CD14-positive monocyte (primary cell): ENCODE measurements around the gene PRKCA. TPM values are rescaled to one million over a fixed set of nuclear protein-coding genes. Genes with fewer than 3 reads are reported as not detected.
A peak's percentile ranks its signal among the peaks of the same experiment; 100 is the strongest.

Experiments
- DNase-seq, 3 donors: peaks; one replicate each; pipeline ENCODE4 v3.0.0-alpha.2; 2011 to 2022
- H2AFZ ChIP-seq: 2 replicates; pipeline ENCODE4 v1.6.0; 2012; ENCODE audit warnings: mild to moderate bottlenecking, low read depth, low read length, inconsistent platforms; ENCODE audit not compliant: insufficient read depth, poor library complexity, severe bottlenecking
- H3K27ac ChIP-seq, 2 donors: 1 replicate in 1 of 2; 2 replicates in 1 of 2; pipeline ENCODE4 v1.5.1; 2012 to 2013; ENCODE audit warnings: low read length in 2 of 2, control low read depth in 1 of 2, inconsistent platforms in 1 of 2, low read depth in 1 of 2, mild to moderate bottlenecking in 1 of 2
- H3K27me3 ChIP-seq, 2 donors: one replicate each; pipeline versions ENCODE4 v1.6.0 to v1.6.1; 2011 to 2013; ENCODE audit warnings: low read length in 2 of 2; ENCODE audit not compliant: control insufficient read depth in 2 of 2, insufficient read depth in 2 of 2
- H3K36me3 ChIP-seq, 2 donors: replicated peaks in 1 of 2; 1 replicate in 1 of 2; 2 replicates in 1 of 2; pipeline versions ENCODE4 v1.5.1 to v1.6.1; 2012 to 2013; ENCODE audit warnings: low read length in 2 of 2, control low read depth in 1 of 2, inconsistent platforms in 1 of 2, mild to moderate bottlenecking in 1 of 2; ENCODE audit not compliant: insufficient read depth in 2 of 2, control insufficient read depth in 1 of 2
- H3K4me1 ChIP-seq, 2 donors: 1 replicate in 1 of 2; 2 replicates in 1 of 2; pipeline versions ENCODE4 v1.5.1 to v1.6.1; 2012 to 2013; ENCODE audit warnings: low read length in 2 of 2, control low read depth in 1 of 2, inconsistent platforms in 1 of 2, mild to moderate bottlenecking in 1 of 2, moderate library complexity in 1 of 2; ENCODE audit not compliant: insufficient read depth in 2 of 2, control insufficient read depth in 1 of 2
- H3K4me2 ChIP-seq: replicated peaks from 2 replicates; pipeline ENCODE3; 2012; ENCODE audit warnings: low read length, moderate library complexity, mild to moderate bottlenecking; ENCODE audit not compliant: poor library complexity, severe bottlenecking; ENCODE audit errors: extremely low read depth
- H3K4me3 ChIP-seq, 3 experiments: fragments of 200-600 bp in 1 of 3; sonication (generic) in 1 of 3; replicated peaks in 1 of 3; 1 replicate in 2 of 3; 2 replicates in 1 of 3; pipeline ENCODE4 v1.5.1; 2011 to 2013; ENCODE audit warnings: low read length in 3 of 3, mild to moderate bottlenecking in 3 of 3, control low read depth in 2 of 3, low read depth in 2 of 3, inconsistent platforms in 1 of 3, moderate library complexity in 1 of 3
- H3K79me2 ChIP-seq: 2 replicates; pipeline ENCODE4 v1.6.0; 2012; ENCODE audit warnings: mild to moderate bottlenecking, control low read depth, inconsistent platforms, low read length, moderate library complexity; ENCODE audit not compliant: insufficient read depth
- H3K9ac ChIP-seq: 2 replicates; pipeline ENCODE4 v1.6.0; 2017; ENCODE audit warnings: low read length, mild to moderate bottlenecking; ENCODE audit not compliant: insufficient read depth, poor library complexity, severe bottlenecking
- H3K9me3 ChIP-seq, 2 donors: replicated peaks in 1 of 2; 1 replicate in 1 of 2; 2 replicates in 1 of 2; pipeline versions ENCODE4 v1.5.1 to v1.6.1; 2012 to 2013; ENCODE audit warnings: low read length in 2 of 2, control low read depth in 1 of 2; ENCODE audit not compliant: control insufficient read depth in 1 of 2, insufficient read depth in 1 of 2
- H4K20me1 ChIP-seq: 2 replicates; pipeline ENCODE4 v1.6.0; 2012; ENCODE audit warnings: mild to moderate bottlenecking, low read length, control low read depth, moderate library complexity; ENCODE audit not compliant: insufficient read depth
- H3K27ac Mint-ChIP-seq, 7 donors: one replicate each; pipeline ENCODE4 v1.8.0; 2020; ENCODE audit warnings: mild to moderate bottlenecking in 7 of 7, mixed read lengths in 7 of 7, moderate library complexity in 6 of 7, inconsistent platforms in 2 of 7
- H3K27me3 Mint-ChIP-seq, 3 donors: one replicate each; pipeline ENCODE4 v1.8.0; 2021 to 2022; ENCODE audit warnings: low read depth in 3 of 3, mild to moderate bottlenecking in 3 of 3, mixed read lengths in 3 of 3, moderate library complexity in 3 of 3, inconsistent platforms in 1 of 3
- H3K36me3 Mint-ChIP-seq, 2 donors: one replicate each; pipeline ENCODE4 v1.8.0; 2020; ENCODE audit warnings: mixed read lengths in 2 of 2, inconsistent platforms in 1 of 2, mild to moderate bottlenecking in 1 of 2
- H3K4me1 Mint-ChIP-seq: one replicate; pipeline ENCODE4 v1.8.0; 2020; ENCODE audit warnings: mild to moderate bottlenecking, mixed read lengths
- H3K4me3 Mint-ChIP-seq, 2 donors: one replicate each; pipeline ENCODE4 v1.8.0; 2020; ENCODE audit warnings: mild to moderate bottlenecking in 2 of 2, mixed read lengths in 2 of 2, moderate library complexity in 1 of 2
- H3K9me3 Mint-ChIP-seq, 7 donors: one replicate each; pipeline ENCODE4 v1.8.0; 2020 to 2022; ENCODE audit warnings: mixed read lengths in 7 of 7, mild to moderate bottlenecking in 6 of 7, moderate library complexity in 6 of 7, inconsistent platforms in 2 of 7
- WGBS: methylation state at CpG from one replicate; pipeline ENCODE4 v1.1.5; 2013; ENCODE audit warnings: missing lambda C conversion rate; ENCODE audit not compliant: insufficient coverage; 5-methylcytosine and 5-hydroxymethylcytosine counted together
- intact Hi-C, 2 donors: fragments of 100-400 bp; cut with micrococcal nuclease; formaldehyde crosslinking; loops; one replicate each; pipeline versions ENCODE4 v1.15.0 to v1.15.1; 2023
- polyA plus RNA-seq, 3 donors: library from polyadenylated mRNA; depleted of rRNA in 1 of 3; unstranded in 2 of 3; stranded (reverse) in 1 of 3; fragments of 300-500 nt in 2 of 3; fragments of >200 nt in 1 of 3; fragmentation: Illumina TruSeq in 2 of 3; gene quantifications; 1 replicate in 2 of 3; 2 replicates in 1 of 3; pipeline ENCODE4 v1.2.3, GENCODE V29; 2012 to 2021
- TF ChIP-seq, protein P1 (sequence below): fragments of 200-600 bp; IDR thresholded peaks from one replicate; pipeline ENCODE4 v1.8.0; 2022; ENCODE audit warnings: antibody characterized with exemption, mild to moderate bottlenecking

The PRKCA gene
- polyA plus RNA-seq, 3 donors = 0.22 to 7.1 (median 0.30) TPM

- Histone ChIP-seq H3K4me3 (no peak overlapping the region), H3K9ac (no peak overlapping the region), H3K36me3 (peaks cover 5 to 15% of the 10 kb centered on the region in 2 donors), H3K27ac (no peak overlapping the region), H3K79me2 (peaks cover 10% of the 10 kb centered on the region), H3K4me2 (no peak overlapping the region), H3K4me1 (peaks cover 7 to 8% of the 10 kb centered on the region in 2 donors), H3K27me3 (no peaks in the 10 kb centered on the region), H4K20me1 (no peaks in the 10 kb centered on the region), H2AFZ (no peak overlapping the region), H3K9me3 (no peaks in the 10 kb centered on the region)
- Mint-ChIP-seq H3K4me3 (no peak overlapping the region), H3K4me1 (peaks cover 21% of the 10 kb centered on the region), H3K9me3 (no peaks in the 10 kb centered on the region), H3K36me3 (peaks cover 22 to 33% of the 10 kb centered on the region in 2 donors), H3K27ac (peak overlapping the region in 1 of 7 donors; percentile 46), H3K27me3 (peaks cover 0 to 5% (median 4%) of the 10 kb centered on the region in 3 donors)
- 83% methylated on average over 6 of the region's 7 CpGs for WGBS
- TF ChIP-seq, protein P1, sequence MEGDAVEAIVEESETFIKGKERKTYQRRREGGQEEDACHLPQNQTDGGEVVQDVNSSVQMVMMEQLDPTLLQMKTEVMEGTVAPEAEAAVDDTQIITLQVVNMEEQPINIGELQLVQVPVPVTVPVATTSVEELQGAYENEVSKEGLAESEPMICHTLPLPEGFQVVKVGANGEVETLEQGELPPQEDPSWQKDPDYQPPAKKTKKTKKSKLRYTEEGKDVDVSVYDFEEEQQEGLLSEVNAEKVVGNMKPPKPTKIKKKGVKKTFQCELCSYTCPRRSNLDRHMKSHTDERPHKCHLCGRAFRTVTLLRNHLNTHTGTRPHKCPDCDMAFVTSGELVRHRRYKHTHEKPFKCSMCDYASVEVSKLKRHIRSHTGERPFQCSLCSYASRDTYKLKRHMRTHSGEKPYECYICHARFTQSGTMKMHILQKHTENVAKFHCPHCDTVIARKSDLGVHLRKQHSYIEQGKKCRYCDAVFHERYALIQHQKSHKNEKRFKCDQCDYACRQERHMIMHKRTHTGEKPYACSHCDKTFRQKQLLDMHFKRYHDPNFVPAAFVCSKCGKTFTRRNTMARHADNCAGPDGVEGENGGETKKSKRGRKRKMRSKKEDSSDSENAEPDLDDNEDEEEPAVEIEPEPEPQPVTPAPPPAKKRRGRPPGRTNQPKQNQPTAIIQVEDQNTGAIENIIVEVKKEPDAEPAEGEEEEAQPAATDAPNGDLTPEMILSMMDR = no peak
- intact Hi-C loops = no loop called here
- DNase-seq = no peak
Measured at GRCh38 chr17:66387392-66387981, 85.1 kb downstream of the PRKCA start.

DNA sequence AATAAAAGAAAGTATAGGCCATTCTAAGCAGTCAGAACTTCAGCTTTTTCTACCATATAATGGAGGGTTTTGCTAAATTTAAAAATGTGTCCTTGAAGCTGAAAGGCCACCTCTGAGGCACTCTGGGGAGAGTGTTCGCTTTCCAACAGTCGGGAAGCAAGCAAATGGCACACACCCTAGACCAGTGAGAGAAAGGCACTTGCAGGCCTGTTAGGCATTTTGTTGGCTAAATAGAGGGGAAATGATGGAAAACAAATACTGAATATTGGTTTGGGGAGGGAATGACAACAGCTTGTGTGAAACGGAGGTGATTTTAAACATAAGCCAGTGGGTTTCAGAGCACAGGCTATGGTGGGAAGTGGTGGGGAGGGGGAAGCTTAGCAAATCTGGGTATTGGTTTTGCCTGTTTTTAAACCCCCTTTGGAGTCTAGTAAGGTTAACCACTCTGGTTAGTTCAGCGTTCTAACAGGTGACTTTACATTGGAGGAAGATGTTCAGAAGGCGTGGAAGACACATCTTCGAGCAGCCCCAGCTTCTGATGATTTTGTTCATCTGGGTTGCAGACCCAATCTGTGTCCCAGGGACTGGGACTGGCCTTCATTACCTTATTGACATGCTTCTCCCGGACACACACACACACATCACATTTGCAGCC is 90.5 kb downstream of the PRKCA start:
- Mint-ChIP-seq H3K27me3 (peaks cover 0 to 5% (median 4%) of the 10 kb centered on the region in 3 donors), H3K4me1 (peaks cover 11% of the 10 kb centered on the region), H3K4me3 (peak overlapping the region in 1 of 2 donors; percentile 32), H3K9me3 (peaks cover 0 to 5% (median 0%) of the 10 kb centered on the region in 7 donors), H3K36me3 (peaks cover 36 to 38% of the 10 kb centered on the region in 2 donors), H3K27ac (no peak overlapping the region)
- TF ChIP-seq, protein P1 = no peak
- Histone ChIP-seq H4K20me1 (no peaks in the 10 kb centered on the region), H3K4me2 (no peak overlapping the region), H3K9ac (no peak overlapping the region), H3K4me1 (no peaks in the 10 kb centered on the region), H3K79me2 (no peaks in the 10 kb centered on the region), H3K4me3 (no peak overlapping the region), H3K27me3 (no peaks in the 10 kb centered on the region), H3K9me3 (no peaks in the 10 kb centered on the region), H2AFZ (no peak overlapping the region), H3K36me3 (peaks cover 5 to 15% of the 10 kb centered on the region in 2 donors), H3K27ac (no peak overlapping the region)
- DNase-seq = no peak
- WGBS = 89% methylated on average over 3 of the region's 7 CpGs
- intact Hi-C loops = no loop called here
